ENCODE measurements around the gene TLK1.

- TF ChIP-seq CTCF (conservative IDR thresholded peaks at IDR 0.05; ENCODE audit: low read length) (no peak), EZH2phosphoT487 (IDR thresholded peaks at IDR 0.05; ENCODE audit: borderline replicate concordance, low read depth, low read length) (no peak)
These were observed 116.3 kb downstream of the TLK1 start for GRCh38 chr2:171044416-171044815.
